ENCODE measurements around the gene KRTAP10-5. TPM values are rescaled to one million over a fixed set of nuclear protein-coding genes. Genes with fewer than 3 reads are reported as not detected.
A peak's percentile ranks its signal among the peaks of the same experiment; 100 is the strongest.
"Not testable (repeated sequence)": the region's sequence is repeated elsewhere in the genome, so short reads cannot be mapped to it uniquely, and the experiment has no call there.

The KRTAP10-5 gene
- not detected in 2 replicates for total RNA-seq

GRCh38 chr21:44580231-44580821 lies at the start of gene KRTAP10-5:
Gene KRTAP10-5 (minus strand): TSS chr21:44580604. CDS start chr21:44580578, 26 bp downstream.
- DNase-seq: not testable (repeated sequence)

DNA sequence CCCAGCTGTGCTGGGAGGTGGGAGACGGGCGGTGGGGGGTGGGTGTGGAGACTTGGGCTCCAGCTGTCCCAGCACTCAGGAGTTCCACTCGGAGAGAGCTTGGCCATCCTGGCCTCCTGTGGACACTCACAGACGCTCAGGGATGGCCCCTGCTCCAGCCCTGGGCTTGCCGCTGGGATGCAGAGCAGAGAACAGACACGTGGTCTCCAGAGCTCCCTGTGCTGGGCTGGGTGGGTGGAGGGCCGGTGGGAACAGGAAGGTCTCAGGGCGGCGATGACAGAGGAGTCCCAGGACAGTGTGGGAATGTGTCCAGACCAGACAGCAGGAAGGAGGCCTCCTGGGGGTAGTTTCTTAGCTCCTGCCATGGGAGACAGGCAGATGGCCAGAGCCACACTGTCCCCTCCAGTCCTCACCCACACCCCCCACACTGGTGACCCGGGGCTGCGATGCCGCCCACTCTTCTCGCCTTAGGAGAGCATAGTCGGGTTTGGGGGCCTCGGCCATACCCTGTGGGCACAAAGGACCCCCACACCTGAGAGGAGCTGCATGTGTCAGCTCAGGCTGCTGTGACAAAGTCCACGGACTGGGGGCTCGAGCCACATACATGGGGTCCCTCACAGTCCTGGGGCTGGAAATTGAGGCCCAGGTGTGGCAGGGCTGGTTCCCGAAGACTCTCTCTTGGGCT lies 48.4 kb upstream of the KRTAP10-5 start:
- no peak for DNase-seq

DNA sequence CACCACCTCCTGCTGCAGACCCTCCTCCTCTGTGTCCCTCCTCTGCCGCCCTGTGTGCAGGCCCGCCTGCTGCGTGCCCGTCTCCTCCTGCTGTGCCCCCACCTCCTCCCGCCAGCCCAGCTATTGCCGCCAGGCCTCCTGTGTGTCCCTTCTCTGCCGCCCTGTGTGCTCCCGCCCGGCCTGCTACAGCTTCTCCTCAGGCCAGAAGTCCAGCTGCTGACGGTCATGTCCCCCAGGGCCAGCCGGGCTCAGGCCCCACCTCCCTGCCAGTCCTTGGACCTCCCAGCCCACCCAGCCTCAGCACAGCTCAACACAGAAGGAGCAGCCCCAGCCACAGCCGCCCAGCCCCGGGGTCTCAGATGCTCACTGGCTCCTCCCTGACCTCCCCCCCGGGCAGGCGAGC lies 47.4 kb upstream of the KRTAP10-5 start:
- DNase-seq: not testable (repeated sequence)

DNA sequence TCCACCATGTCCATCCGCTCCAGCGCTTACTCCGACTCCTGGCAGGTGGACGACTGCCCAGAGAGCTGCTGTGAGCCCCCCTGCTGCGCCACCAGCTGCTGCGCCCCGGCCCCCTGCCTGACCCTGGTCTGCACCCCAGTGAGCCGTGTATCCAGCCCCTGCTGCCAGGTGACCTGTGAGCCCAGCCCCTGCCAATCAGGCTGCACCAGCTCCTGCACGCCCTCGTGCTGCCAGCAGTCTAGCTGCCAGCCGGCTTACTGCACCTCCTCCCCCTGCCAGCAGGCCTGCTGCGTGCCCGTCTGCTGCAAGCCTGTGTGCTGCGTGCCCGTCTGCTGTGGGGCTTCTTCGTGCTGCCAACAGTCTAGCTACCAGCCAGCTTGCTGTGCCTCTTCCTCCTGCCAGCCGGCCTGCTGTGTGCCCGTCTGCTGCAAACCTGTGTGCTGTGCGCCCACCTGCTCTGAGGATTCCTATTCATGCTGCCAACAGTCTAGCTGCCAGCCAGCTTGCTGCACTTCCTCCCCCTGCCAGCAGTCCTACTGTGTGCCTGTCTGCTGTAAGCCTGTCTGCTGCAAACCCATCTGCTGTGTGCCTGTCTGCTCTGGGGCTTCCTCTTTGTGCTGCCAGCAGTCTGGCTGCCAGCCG lies 46.9 kb upstream of the KRTAP10-5 start:
- not testable (repeated sequence) for DNase-seq

DNA sequence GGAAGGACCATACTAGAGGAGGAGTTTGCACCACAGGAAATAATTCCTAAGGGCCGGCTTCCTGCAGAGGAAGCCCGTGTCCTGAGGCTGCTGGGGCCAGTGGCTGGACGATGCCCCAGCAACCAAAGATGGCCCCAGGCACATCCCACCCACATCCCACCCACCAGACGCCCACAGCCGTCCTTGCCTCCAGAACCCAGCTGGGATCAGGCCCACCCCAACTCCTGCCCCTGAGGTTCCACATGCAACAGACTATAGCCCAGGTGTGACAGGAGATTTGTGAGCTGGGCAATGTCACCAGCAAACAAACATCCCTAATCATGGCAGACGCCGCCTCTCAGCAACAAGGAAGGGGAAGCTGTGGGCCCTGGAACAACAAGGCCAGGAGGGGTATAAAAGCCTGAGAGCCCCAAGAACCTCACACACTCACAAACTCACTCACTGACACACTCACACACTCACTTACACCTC lies 46.3 kb upstream of the KRTAP10-5 start, which contains the start of gene KRTAP10-9:
Gene KRTAP10-9, plus strand, starts transcription at position 421 of the 471 bp plus-strand sequence. CDS start 79 bp downstream, outside the sequence.
- no peak for DNase-seq

- no peak for DNase-seq
These were observed 45.9 kb upstream of the KRTAP10-5 start for GRCh38 chr21:44626262-44626661.

- no peak for DNase-seq
These were observed 45.4 kb upstream of the KRTAP10-5 start for GRCh38 chr21:44625756-44626155.

GRCh38 chr21:44623575-44623974 lies 43.2 kb upstream of the KRTAP10-5 start:
- DNase-seq: no peak

- DNase-seq: no peak
These were observed 39.5 kb upstream of the KRTAP10-5 start for GRCh38 chr21:44619886-44620285.

GRCh38 chr21:44618909-44619308 lies 38.5 kb upstream of the KRTAP10-5 start:
- peak; percentile 7 for DNase-seq

- DNase-seq: peak; percentile 65
These were observed 38.1 kb upstream of the KRTAP10-5 start for GRCh38 chr21:44618504-44618903.

DNA sequence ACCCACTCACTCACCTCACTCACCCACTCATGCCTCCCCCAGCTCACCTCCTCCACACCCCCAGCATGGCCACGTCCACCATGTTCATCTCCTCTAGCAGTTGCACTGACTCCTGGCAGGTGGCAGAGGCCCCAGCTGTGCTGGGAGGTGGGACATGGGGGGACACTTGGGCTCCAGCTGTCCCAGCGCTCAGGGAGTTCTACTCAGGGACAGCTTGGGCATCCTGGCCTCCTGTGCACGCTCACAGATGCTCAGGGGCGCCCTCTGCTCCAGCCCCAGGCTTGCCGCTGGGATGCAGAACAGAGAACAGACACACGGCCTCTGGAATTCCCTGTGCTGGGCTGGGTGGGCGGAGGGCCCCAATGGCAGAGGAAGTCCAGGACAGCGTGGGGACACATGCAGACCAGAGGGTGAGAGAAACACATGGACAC lies 36.7 kb upstream of the KRTAP10-5 start:
- DNase-seq: no peak

DNA sequence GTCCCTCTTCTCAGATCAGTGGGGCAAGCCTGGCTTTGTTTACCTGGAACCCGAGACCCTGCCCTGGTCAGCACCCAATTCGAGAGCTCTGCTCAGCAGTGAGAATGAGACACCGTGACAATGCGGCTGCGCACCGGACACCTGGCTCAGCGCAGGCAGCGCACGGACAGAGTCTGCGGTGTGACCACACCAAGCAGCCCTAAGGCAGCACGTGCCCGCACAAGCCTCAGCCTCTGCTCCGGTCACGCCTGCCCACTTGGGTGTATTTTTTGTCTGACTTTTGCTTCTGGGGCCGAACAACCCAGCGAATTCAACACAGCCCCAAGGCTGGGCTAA lies 36.2 kb upstream of the KRTAP10-5 start:
- DNase-seq: no peak

- no peak for DNase-seq
These were observed 35.6 kb upstream of the KRTAP10-5 start for GRCh38 chr21:44615911-44616590.

- DNase-seq: no peak
These were observed 35.1 kb upstream of the KRTAP10-5 start for GRCh38 chr21:44615466-44615865.

GRCh38 chr21:44614961-44615391 lies 34.6 kb upstream of the KRTAP10-5 start:
- DNase-seq: no peak

GRCh38 chr21:44614161-44614631 lies 33.8 kb upstream of the KRTAP10-5 start:
- DNase-seq: no peak

- no peak for DNase-seq
These were observed 33.2 kb upstream of the KRTAP10-5 start for GRCh38 chr21:44613386-44614155.

DNA sequence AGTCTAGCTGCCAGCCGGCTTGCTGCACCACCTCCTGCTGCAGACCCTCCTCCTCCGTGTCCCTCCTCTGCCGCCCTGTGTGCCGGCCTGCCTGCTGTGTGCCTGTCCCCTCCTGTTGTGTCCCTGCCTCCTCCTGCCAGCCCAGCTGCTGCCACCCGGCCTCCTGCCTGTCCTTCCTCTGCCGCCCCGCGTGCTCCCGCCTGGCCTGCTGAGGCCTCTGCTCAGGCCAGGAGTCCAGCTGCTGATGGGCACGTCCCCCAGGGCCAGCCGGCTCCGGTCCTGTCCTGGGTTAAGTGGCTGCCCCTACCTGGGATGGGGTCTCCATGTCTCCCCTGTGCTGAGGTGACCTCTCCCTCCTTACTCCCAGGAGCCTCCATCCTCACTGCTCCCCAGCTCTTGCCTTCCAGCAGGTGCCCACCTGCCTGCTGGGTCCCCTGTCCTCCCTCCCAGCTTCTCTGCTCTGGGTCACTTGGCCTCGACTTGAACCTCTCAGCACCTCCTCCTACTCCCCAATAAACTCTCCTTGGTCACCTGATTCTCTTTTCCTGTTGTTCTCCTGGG lies 32.3 kb upstream of the KRTAP10-5 start:
- no peak for DNase-seq

GRCh38 chr21:44612029-44612486 lies 31.7 kb upstream of the KRTAP10-5 start, which contains the start of gene KRTAP10-8:
Gene KRTAP10-8 (plus strand): TSS chr21:44612079. CDS start chr21:44612101, 22 bp downstream.
- DNase-seq: no peak

GRCh38 chr21:44611551-44611950 lies 31.1 kb upstream of the KRTAP10-5 start:
- no peak for DNase-seq
